Urothelium cell line (cell line): ENCODE results near the gene TMEM132A.

Experiments used
- DNase-seq: peaks from one replicate; pipeline ENCODE4 v3.0.0; 2011; ENCODE audit warnings: low spot score, mixed read lengths
- FAIRE-seq: peaks from 2 replicates; lab custom pipeline; 2011; peaks lifted over from hg19 to GRCh38; lab: Jason Lieb, UNC

TMEM132A gene

DNA sequence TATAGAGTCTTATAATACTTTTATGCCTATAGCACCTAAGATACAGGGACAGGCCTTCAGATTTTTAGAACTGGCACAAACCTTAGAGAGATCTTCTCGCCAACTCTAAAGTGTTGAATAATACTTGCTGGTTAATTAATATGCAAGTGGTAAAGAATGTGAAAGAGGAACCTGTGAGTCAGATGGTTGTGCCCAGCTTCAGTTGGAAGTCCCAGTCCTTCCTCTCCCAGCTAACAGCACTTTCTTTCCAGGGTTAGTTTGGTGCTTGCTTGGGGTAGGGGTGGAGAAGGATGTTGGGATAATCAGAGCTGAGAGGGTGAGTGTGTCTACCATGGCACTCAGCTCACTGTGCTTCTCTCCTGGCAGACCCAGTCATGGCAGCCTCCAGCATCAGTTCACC lies 4.9 kb upstream of the TMEM132A start:
- no peak for DNase-seq
- FAIRE-seq = no peak

GRCh38 chr11:60919956-60920355 lies 4.3 kb upstream of the TMEM132A start:
- DNase-seq (no peak), FAIRE-seq (no peak)

GRCh38 chr11:60921259-60921658 lies 3.0 kb upstream of the TMEM132A start:
- DNase-seq (no peak), FAIRE-seq (no peak)

- no peak for FAIRE-seq
- no peak for DNase-seq
These were observed 2.4 kb upstream of the TMEM132A start for GRCh38 chr11:60921777-60922335.

DNA sequence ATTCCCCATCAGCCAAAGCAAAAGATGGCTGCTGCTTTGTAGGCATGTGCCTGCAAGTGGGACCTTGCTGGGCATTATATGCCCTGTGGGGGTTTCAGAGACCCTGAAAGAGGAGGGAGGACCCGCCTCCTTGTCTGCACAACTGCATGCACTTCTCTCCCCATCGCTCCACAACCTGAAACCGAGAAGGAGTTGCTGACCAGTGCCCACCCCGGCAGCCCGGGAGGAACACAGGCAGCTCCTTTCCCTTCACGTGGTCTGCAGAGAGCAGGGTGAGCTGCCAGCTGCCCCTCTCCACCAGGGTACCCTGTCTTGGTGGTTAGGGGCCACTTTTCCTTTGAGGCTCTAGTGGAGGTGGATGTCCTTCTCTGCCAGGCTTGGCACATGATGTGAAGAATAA lies 1.4 kb upstream of the TMEM132A start:
- no peak for FAIRE-seq
- DNase-seq = no peak

DNA sequence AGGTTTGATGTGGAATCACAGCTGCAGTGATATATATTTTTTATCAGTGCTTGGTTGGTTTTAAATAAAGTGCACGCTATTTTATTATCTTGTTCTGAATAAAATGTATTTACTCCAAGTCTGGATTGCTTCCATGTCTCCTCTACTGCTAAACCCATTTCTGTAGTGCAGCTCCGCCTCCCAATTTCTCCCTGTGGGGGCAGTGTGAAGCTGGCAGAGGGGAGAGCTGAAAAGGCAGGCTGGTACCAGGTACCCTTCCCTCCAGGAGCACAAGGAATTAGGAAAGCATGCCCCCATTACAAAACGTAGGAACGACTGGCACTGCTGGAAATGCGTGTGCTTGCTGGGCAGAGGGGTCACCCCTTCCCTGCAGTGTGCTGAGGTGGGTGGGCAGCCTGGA lies 934 bp upstream of the TMEM132A start:
- DNase-seq (no peak), FAIRE-seq (no peak)

GRCh38 chr11:60923800-60924109 lies 505 bp upstream of the TMEM132A start:
- FAIRE-seq (no peak), DNase-seq (no peak)

DNA sequence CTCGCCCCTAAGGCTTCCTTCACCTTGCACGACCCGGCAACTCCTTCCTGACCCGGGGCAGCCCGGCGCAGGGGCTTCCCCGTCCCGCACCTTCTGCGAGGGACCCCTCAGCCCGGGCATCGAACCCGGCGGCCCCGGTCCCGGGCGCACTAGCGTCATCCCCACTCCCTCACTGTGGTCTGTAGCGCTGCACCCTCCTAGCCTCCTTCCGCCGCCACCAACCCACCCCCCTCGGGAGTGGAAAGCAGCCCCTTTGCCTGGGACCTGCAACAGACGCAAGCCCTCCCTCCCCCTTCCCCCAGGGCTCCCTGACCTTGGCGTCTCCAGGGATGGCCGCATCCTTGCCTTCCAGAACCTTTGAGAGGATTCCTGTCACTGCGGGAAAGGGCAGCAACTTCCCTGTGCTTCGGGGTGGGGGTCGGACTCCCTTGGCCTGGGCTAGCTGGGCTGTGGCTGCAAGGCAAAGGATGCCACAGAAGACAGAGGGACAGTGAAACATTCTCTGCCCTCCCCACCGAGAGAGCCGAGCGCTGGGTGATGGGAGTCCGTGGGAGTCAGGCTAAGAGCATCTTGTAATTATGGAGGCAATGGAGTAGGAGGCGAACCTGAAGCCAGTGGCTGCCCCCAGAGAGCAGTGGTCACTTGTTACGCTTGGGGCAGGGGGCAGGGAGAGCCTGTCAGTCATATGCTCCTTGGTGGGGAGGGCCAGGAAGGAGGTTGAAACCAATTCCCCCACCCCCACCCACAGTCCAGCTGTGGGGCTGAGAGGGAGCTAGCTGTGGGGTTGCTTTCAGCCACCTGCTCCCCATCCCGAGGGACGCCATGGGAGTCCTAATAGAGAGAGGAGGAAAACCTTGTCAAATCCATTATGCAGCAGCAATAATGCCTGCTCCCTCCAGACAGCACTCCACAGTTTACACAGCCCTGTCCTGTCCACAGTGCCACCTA lies 920 bp downstream of the TMEM132A start:
- peak; percentile 26 for DNase-seq
- FAIRE-seq = no peak

GRCh38 chr11:60925868-60926267 lies 1.6 kb downstream of the TMEM132A start:
- FAIRE-seq (no peak), DNase-seq (peak; percentile 16)

GRCh38 chr11:60926500-60926899 lies 2.2 kb downstream of the TMEM132A start:
- DNase-seq (no peak), FAIRE-seq (no peak)

GRCh38 chr11:60927061-60927592 lies 2.9 kb downstream of the TMEM132A start:
- FAIRE-seq (no peak), DNase-seq (no peak)

DNA sequence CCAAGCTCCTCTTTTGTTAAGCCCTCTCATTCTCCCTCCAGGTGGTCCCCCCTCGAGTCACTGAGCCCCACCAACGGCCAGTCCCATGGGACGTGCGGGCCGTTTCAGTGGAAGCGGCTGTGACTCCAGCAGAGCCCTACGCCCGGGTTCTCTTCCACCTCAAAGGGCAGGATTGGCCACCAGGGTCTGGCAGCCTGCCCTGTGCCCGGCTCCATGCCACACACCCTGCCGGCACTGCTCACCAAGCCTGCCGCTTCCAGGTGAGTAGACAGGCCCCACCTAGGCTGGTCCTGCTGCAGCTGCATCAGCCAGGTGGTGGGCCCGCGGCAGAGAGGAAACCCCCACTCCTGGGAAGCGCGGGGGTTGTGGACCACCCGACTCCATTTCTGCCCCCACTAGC lies 3.3 kb downstream of the TMEM132A start:
- DNase-seq = no peak
- FAIRE-seq = no peak

DNA sequence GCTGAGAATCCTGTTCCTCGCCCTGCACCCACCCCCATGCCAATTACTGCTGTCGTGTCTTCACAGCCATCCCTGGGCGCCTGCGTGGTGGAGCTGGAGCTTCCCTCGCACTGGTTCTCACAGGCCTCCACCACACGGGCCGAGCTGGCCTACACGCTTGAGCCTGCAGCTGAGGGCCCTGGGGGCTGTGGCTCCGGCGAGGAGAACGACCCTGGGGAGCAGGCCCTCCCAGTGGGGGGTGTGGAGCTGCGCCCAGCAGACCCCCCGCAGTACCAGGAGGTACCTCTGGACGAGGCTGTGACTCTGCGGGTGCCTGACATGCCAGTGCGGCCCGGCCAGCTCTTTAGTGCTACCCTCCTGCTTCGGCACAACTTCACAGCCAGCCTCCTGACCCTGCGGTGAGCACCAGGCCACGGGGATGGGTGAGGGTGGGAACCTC lies 4.3 kb downstream of the TMEM132A start:
- no peak for FAIRE-seq
- no peak for DNase-seq

DNA sequence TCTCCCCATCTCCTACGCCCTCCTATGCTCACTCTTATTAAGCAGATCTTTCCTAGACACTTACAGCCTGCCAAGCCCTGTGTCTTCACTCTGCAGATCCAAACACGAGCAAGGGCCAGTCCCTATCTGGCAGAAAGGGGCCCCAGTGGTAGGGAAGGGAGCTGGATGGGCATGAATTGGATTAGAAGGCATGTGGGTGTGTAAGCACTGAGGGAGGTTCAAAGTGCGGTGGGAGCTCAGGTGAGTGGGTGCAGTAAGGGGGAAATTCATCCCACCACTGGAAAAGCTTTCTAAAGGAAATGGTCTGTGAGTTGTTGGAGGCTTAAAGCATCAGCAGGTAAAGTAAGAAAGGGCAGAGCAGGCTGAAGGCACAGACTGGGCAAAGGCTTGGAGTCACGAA lies 5.5 kb downstream of the TMEM132A start:
- no peak for DNase-seq
- no peak for FAIRE-seq

DNA sequence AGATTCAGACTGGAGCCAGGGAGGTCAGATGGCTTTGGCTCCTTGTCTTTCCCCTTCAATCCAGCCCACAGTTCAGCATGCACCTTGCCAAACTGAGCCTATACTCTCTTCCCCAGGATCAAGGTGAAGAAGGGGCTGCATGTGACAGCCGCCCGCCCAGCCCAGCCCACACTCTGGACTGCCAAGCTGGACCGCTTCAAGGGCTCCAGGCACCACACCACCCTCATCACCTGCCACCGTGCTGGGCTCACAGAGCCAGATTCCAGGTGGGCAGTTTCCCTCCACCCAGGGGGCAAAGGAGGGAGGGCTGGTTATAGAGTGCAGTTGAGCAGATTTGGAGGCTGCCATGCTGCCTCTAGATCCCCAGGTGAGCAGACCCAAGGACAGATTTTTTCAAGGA lies 6.1 kb downstream of the TMEM132A start:
- no peak for DNase-seq
- FAIRE-seq = no peak

GRCh38 chr11:60931917-60932316 lies 7.7 kb downstream of the TMEM132A start:
- DNase-seq (no peak), FAIRE-seq (no peak)

DNA sequence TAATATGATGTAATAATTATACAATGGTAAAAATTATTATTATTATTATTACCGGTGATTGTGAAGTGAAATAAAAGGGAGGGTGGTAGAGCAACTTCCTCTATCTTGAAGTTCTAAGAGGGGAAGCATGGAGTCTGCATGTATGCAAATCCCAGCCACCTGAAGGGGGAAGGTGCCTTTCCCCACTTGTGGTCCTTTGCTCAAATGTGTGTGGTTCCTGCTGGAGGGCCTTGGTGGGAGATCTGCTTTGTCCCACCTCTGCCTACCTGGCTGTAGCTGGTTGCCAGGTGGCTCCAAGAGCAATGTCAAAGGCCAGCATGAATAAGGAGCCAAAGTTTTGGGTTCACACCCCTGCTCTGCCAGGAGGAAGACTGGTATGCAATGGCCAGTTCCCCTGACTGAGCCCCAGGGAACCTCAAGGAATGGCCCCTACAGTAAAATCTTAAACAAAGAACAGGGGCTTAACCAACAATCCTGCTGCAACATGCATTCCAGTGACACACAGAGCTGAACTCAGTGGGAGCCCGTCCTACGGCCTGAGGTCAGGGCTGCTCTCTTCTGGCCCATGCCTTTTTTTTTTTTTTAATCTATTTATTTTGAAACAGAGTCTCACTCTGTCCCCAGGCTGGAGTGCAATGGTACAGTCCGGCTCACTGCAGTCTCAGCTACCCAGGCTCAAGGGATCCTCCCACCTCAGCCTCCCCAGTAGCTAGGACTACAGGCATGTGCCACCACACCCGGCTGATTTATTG lies 8.5 kb downstream of the TMEM132A start:
- DNase-seq (no peak), FAIRE-seq (no peak)

DNA sequence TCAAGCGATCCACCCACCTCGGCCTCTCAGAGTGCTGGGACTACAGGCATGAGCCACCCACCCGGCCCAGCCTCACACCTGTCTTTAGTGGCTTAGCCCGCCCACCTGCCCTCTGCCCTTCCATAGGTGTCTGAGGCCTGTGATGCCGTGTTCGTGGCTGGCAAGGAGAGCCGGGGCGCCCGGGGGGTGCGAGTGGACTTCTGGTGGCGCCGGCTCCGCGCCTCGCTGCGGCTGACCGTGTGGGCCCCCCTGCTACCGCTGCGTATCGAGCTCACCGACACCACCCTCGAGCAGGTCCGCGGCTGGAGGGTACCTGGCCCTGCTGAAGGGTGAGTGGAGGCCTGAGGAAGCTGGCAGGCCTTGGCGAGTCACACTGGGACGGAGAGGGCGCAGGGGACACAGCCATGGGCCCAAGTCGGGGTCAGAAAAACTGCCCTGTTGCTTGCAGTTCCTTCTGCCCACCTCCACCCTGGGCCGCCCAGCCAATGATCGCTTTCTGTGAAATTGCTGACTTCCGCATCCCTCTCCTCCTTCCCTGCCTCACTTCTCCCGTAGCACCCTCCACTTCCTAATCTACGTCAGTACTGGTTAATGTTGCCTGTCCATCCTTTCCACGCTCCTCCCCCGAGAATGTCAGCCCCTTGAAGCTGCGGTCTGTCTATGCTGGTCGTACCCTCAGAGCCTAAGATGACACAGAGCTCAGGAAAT lies 9.3 kb downstream of the TMEM132A start:
- no peak for FAIRE-seq
- no peak for DNase-seq

GRCh38 chr11:60934124-60934789 lies 10.0 kb downstream of the TMEM132A start:
- no peak for DNase-seq
- FAIRE-seq = no peak

DNA sequence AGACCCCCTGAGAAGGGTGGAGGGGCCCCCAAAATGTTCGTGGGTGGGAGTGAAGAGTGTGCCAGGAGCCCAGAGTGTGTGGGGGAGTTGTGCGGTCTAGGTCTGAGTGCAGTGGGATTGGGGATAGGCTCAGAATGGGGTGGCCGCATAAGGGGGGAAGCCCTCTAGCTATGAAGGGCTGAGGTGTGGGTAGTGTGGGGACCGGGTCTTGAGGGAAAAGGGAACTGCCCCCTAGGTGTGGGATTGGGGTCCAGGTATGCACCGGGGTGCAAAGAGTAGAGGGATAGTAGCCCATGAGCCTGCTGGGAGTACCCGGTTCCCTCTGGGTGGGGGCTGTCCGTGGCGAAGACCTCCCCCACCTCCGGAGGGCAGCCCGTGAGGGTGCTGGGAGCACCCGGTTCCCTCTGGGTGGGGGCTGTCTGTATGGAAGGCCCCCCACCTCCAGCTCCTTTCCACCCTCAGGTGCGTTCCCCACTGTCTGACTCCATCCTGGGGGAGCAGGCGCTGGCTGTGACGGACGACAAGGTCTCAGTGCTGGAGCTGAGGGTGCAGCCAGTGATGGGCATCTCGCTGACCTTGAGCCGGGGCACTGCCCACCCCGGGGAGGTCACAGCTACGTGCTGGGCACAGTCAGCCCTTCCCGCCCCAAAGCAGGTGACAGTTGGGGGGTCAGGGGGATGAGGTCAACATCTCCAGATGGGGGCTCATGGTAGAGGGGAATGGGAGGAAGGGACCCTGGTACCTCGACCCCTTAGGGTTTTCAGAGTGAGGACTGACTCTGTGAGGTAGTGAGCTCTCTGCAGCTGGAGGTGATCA lies 10.7 kb downstream of the TMEM132A start:
- FAIRE-seq (no peak), DNase-seq (no peak)
